ENCODE measurements around the gene TDRD9.

DNA sequence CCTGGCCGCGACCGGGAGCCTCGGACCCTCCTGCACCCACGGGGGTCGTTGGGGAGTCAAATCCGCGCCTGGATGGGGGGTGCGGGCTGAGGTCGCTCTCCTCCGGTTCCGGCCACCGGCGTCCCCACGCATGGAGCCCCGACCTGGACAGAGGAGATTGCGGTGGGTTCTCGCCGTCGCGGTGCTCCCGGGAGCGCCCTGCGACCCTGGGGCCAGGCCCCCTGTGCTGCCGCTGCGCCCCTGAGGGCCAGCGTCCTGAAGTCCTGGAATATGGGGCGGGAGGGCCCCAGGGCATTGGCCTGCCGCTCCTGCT lies 157.6 kb downstream of the TDRD9 start:
- TF ChIP-seq, protein P1, sequence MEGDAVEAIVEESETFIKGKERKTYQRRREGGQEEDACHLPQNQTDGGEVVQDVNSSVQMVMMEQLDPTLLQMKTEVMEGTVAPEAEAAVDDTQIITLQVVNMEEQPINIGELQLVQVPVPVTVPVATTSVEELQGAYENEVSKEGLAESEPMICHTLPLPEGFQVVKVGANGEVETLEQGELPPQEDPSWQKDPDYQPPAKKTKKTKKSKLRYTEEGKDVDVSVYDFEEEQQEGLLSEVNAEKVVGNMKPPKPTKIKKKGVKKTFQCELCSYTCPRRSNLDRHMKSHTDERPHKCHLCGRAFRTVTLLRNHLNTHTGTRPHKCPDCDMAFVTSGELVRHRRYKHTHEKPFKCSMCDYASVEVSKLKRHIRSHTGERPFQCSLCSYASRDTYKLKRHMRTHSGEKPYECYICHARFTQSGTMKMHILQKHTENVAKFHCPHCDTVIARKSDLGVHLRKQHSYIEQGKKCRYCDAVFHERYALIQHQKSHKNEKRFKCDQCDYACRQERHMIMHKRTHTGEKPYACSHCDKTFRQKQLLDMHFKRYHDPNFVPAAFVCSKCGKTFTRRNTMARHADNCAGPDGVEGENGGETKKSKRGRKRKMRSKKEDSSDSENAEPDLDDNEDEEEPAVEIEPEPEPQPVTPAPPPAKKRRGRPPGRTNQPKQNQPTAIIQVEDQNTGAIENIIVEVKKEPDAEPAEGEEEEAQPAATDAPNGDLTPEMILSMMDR (IDR thresholded peaks at IDR 0.05), result no peak
- no peak for TF ChIP-seq ZFX (IDR thresholded peaks at IDR 0.05; ENCODE audit: borderline replicate concordance)
